Activated CD4-positive, CD25-positive, alpha-beta regulatory T cell treated with anti-CD3 and anti-CD28 coated beads, Interleukin-2, amount 50 U/mL, for 72 hours (primary cell): ENCODE data around the gene MAGEA9B.
"Not testable (repeated sequence)": the region's sequence is repeated elsewhere in the genome, so short reads cannot be mapped to it uniquely, and the experiment has no call there.

Source experiments
- DNase-seq: peaks from one replicate; pipeline ENCODE4 v3.0.0; 2021

MAGEA9B gene

DNA sequence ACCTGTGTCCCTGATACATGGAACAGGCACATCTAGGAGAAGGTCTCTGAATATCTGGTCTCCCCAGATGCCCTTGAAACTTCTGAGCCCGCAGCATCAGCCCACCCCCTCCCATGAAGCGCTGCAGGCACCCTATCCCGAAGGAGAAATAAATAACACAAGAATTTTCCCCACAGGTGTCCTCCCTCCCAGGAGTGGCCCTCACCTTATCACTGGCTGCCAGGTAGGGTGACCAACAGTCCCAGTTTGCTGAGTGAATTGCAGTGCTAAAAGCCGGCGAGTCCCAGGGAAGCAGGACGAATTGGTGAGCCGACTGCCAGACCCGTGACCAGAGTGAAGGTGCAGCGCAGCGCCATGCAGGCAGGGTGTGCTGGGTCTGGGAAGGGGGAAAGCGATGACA is 53.3 kb downstream of the MAGEA9B start:
- not testable (repeated sequence) for DNase-seq

DNA sequence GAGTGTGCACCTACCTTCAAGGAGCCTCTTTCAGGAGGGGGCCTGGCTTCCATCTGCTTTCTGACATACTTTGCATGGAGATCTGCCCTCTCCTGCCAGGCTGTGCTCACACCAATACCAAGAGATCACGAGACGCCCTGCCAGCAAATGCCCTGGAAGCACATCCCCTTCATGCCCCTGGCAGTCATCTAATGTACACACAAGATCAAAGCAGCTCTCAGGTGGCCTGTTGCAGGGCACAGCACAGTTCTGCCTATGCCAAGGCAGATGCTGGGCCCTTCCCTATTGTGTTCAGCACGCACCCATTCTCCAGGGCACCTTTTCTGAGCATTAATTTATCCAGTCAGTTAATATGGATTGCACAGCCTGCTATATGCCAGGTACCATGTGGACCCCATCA is 54.4 kb downstream of the MAGEA9B start:
- DNase-seq, result not testable (repeated sequence)
